PC-9 (cell line): ENCODE measurements around the gene PSME3IP1.

Experiments
- EZH2 ChIP-seq: fragments of 200-600 bp; sonication (generic); IDR thresholded peaks from 2 replicates; pipeline ENCODE4 v1.8.0; 2017; ENCODE audit warnings: antibody characterized with exemption, low read depth
- TF ChIP-seq, protein P1 (sequence below): fragments of 200-600 bp; sonication (generic); conservative IDR thresholded peaks from 2 replicates; pipeline ENCODE4 v1.6.1; 2017; ENCODE audit warnings: mixed run types, antibody characterized with exemption, mild to moderate bottlenecking, moderate library complexity

DNA sequence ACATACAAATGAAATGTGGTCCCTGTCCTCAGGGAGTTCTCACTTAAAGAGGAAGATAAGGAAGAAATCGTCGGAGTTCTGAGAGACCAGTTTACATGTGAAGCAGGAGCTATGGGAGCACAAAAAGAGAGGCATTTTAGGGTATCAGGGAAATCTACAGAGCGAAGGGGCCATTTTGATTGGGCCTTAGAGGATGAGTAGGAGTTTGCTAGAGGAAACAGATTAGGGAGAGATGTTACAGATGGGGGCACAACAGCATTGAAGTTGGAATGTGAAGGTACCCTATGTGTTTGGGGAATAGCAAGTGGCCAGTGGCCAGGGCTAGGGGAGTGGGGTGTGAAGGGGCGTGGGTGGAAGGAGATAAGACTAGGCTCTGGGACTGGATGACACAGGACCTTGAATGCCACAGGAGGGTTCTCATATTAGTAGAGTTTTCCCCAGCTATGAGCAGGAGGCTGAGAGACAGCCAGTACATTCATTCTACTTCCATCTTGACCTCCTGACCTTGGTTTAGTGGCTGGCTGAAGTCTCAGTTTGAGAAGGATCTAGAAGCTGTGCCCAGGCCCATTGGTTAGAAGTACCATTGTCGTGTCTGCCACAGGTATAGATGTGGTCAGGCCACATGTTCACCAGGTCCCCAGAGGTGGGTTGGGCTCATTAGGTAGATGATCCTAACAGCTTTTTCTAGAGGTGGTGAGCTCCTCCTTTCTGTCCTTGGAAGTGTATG is 58.6 kb downstream of the PSME3IP1 start:
- TF ChIP-seq, protein P1, sequence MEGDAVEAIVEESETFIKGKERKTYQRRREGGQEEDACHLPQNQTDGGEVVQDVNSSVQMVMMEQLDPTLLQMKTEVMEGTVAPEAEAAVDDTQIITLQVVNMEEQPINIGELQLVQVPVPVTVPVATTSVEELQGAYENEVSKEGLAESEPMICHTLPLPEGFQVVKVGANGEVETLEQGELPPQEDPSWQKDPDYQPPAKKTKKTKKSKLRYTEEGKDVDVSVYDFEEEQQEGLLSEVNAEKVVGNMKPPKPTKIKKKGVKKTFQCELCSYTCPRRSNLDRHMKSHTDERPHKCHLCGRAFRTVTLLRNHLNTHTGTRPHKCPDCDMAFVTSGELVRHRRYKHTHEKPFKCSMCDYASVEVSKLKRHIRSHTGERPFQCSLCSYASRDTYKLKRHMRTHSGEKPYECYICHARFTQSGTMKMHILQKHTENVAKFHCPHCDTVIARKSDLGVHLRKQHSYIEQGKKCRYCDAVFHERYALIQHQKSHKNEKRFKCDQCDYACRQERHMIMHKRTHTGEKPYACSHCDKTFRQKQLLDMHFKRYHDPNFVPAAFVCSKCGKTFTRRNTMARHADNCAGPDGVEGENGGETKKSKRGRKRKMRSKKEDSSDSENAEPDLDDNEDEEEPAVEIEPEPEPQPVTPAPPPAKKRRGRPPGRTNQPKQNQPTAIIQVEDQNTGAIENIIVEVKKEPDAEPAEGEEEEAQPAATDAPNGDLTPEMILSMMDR = no peak
- TF ChIP-seq EZH2 = no peak
